ENCODE data around the gene INTS4.
"Not testable (repeated sequence)": the region's sequence is repeated elsewhere in the genome, so short reads cannot be mapped to it uniquely, and the experiment has no call there.

Gene INTS4

GRCh38 chr11:78028423-78028822 is 34.0 kb upstream of the INTS4 start:
- not testable (repeated sequence) for H3K4me2 ChIP-seq (ENCODE audit: insufficient read depth, low read length, poor library complexity, severe bottlenecking); H3K4me1 ChIP-seq (ENCODE audit: control insufficient read depth in 2 of 2, insufficient read depth in 1 of 2, low read depth in 1 of 2, low read length in 2 of 2); H3K23ac ChIP-seq (ENCODE audit: low read depth, low read length, poor library complexity); H3K27ac ChIP-seq (replicated peaks; ENCODE audit: low read length); H3K36me3 ChIP-seq (replicated peaks in 1 of 2; ENCODE audit: control insufficient read depth in 2 of 2, insufficient read depth in 2 of 2, low read length in 2 of 2); H3K27me3 ChIP-seq (ENCODE audit: control insufficient read depth in 3 of 3, insufficient read depth in 3 of 3, low read depth in 1 of 3, low read length in 3 of 3); H3K4ac ChIP-seq (ENCODE audit: low read length); H2AK5ac ChIP-seq (ENCODE audit: low read depth, low read length); H2BK15ac ChIP-seq (ENCODE audit: low read length); H3K14ac ChIP-seq (ENCODE audit: low read length); H4K91ac ChIP-seq (ENCODE audit: low read depth, low read length, poor library complexity); H2AFZ ChIP-seq (ENCODE audit: low read length); H3K79me1 ChIP-seq (ENCODE audit: low read depth, low read length); H2BK12ac ChIP-seq (ENCODE audit: low read length); H4K8ac ChIP-seq (ENCODE audit: low read depth, low read length); H3K9me3 ChIP-seq (replicated peaks in 1 of 2; ENCODE audit: control insufficient read depth in 2 of 2, insufficient read depth in 1 of 2, low read depth in 1 of 2, low read length in 2 of 2); H2BK120ac ChIP-seq (ENCODE audit: low read depth, low read length); H3K18ac ChIP-seq (ENCODE audit: low read length); DNase-seq (ENCODE audit: low spot score); H2BK5ac ChIP-seq (ENCODE audit: low read length); H3K9ac ChIP-seq (ENCODE audit: low read depth, low read length, poor library complexity); H3K4me3 ChIP-seq (ENCODE audit: low read length in 2 of 2)
- no CpG with 5 or more reads among the region's 9 CpGs for WGBS, 2 donors (ENCODE audit: extremely low coverage in 2 of 2, insufficient read length in 2 of 2, insufficient replicate concordance in 1 of 2)

- H2AK5ac ChIP-seq (ENCODE audit: low read depth, low read length) = no peak overlapping the region
- no peak overlapping the region for H3K23ac ChIP-seq (ENCODE audit: low read depth, low read length, poor library complexity)
- WGBS, 2 donors (ENCODE audit: extremely low coverage in 2 of 2, insufficient read length in 2 of 2, insufficient replicate concordance in 1 of 2) = no CpG with 5 or more reads among the region's 2 CpGs
- H3K4me1 ChIP-seq (ENCODE audit: control insufficient read depth in 2 of 2, insufficient read depth in 1 of 2, low read depth in 1 of 2, low read length in 2 of 2) = peaks cover 6 to 8% of the 10 kb centered on the region in 2 donors
- H3K18ac ChIP-seq (ENCODE audit: low read length) = no peak overlapping the region
- no peak overlapping the region for H2BK120ac ChIP-seq (ENCODE audit: low read depth, low read length)
- no peak overlapping the region for H2BK12ac ChIP-seq (ENCODE audit: low read length)
- H3K36me3 ChIP-seq (replicated peaks in 1 of 2; ENCODE audit: control insufficient read depth in 2 of 2, insufficient read depth in 2 of 2, low read length in 2 of 2) = no peaks in the 10 kb centered on the region
- no peak overlapping the region for H3K27ac ChIP-seq (replicated peaks; ENCODE audit: low read length)
- no peak overlapping the region for H3K4me3 ChIP-seq (ENCODE audit: low read length in 2 of 2)
- no peak overlapping the region for H3K4ac ChIP-seq (ENCODE audit: low read length)
- H2AFZ ChIP-seq (ENCODE audit: low read length) = no peak overlapping the region
- H3K14ac ChIP-seq (ENCODE audit: low read length) = no peak overlapping the region
- no peak overlapping the region for H3K9ac ChIP-seq (ENCODE audit: low read depth, low read length, poor library complexity)
- DNase-seq (ENCODE audit: low spot score) = no peak
- H3K27me3 ChIP-seq (ENCODE audit: control insufficient read depth in 3 of 3, insufficient read depth in 3 of 3, low read depth in 1 of 3, low read length in 3 of 3) = peaks cover 0 to 4% (median 0%) of the 10 kb centered on the region in 3 experiments
- no peak overlapping the region for H4K91ac ChIP-seq (ENCODE audit: low read depth, low read length, poor library complexity)
- no peaks in the 10 kb centered on the region for H3K9me3 ChIP-seq (replicated peaks in 1 of 2; ENCODE audit: control insufficient read depth in 2 of 2, insufficient read depth in 1 of 2, low read depth in 1 of 2, low read length in 2 of 2)
- no peak overlapping the region for H3K4me2 ChIP-seq (ENCODE audit: insufficient read depth, low read length, poor library complexity, severe bottlenecking)
- no peaks in the 10 kb centered on the region for H3K79me1 ChIP-seq (ENCODE audit: low read depth, low read length)
- H4K8ac ChIP-seq (ENCODE audit: low read depth, low read length) = no peak overlapping the region
- H2BK15ac ChIP-seq (ENCODE audit: low read length) = no peak overlapping the region
- H2BK5ac ChIP-seq (ENCODE audit: low read length) = no peak overlapping the region
Observed at GRCh38 chr11:78027759-78028158, 33.3 kb upstream of the INTS4 start.

DNA sequence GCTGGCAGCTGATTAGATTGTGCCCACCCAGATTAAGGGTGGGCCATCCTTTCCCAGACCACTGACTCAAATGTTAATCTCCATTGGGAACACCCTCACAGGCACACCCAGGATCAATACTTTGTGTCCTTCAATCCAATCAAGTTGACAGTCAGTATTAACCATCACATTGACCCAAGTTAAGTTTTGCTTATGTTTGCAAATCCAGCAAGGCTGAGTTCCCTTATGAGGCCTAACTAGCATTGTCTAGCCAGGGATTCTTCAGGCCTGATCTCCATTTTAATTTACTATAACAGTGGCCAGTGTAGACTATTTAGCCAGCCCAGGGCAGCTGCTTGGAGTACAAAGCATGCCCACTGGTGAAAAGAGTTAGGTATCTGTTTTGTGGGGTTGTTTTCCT is 30.9 kb upstream of the INTS4 start:
- no peak overlapping the region for H2BK5ac ChIP-seq (ENCODE audit: low read length)
- no peak overlapping the region for H4K91ac ChIP-seq (ENCODE audit: low read depth, low read length, poor library complexity)
- no peak overlapping the region for H3K23ac ChIP-seq (ENCODE audit: low read depth, low read length, poor library complexity)
- H3K27me3 ChIP-seq (ENCODE audit: control insufficient read depth in 3 of 3, insufficient read depth in 3 of 3, low read depth in 1 of 3, low read length in 3 of 3) = peaks cover 0 to 11% (median 0%) of the 10 kb centered on the region in 3 experiments
- no peaks in the 10 kb centered on the region for H3K79me1 ChIP-seq (ENCODE audit: low read depth, low read length)
- no peak overlapping the region for H3K9ac ChIP-seq (ENCODE audit: low read depth, low read length, poor library complexity)
- H3K9me3 ChIP-seq (replicated peaks in 1 of 2; ENCODE audit: control insufficient read depth in 2 of 2, insufficient read depth in 1 of 2, low read depth in 1 of 2, low read length in 2 of 2) = no peaks in the 10 kb centered on the region
- H3K4me2 ChIP-seq (ENCODE audit: insufficient read depth, low read length, poor library complexity, severe bottlenecking) = no peak overlapping the region
- no peaks in the 10 kb centered on the region for H3K36me3 ChIP-seq (replicated peaks in 1 of 2; ENCODE audit: control insufficient read depth in 2 of 2, insufficient read depth in 2 of 2, low read length in 2 of 2)
- H2BK120ac ChIP-seq (ENCODE audit: low read depth, low read length) = no peak overlapping the region
- H2AK5ac ChIP-seq (ENCODE audit: low read depth, low read length) = no peak overlapping the region
- H3K18ac ChIP-seq (ENCODE audit: low read length) = no peak overlapping the region
- H3K4me3 ChIP-seq (ENCODE audit: low read length in 2 of 2) = no peak overlapping the region
- H2BK15ac ChIP-seq (ENCODE audit: low read length) = no peak overlapping the region
- H2BK12ac ChIP-seq (ENCODE audit: low read length) = no peak overlapping the region
- no peak overlapping the region for H4K8ac ChIP-seq (ENCODE audit: low read depth, low read length)
- no peak overlapping the region for H3K27ac ChIP-seq (replicated peaks; ENCODE audit: low read length)
- no peak for DNase-seq (ENCODE audit: low spot score)
- no peak overlapping the region for H3K14ac ChIP-seq (ENCODE audit: low read length)
- no peak overlapping the region for H2AFZ ChIP-seq (ENCODE audit: low read length)
- peaks cover 5 to 8% of the 10 kb centered on the region in 2 donors for H3K4me1 ChIP-seq (ENCODE audit: control insufficient read depth in 2 of 2, insufficient read depth in 1 of 2, low read depth in 1 of 2, low read length in 2 of 2)
- no peak overlapping the region for H3K4ac ChIP-seq (ENCODE audit: low read length)

- Histone ChIP-seq H2BK12ac (ENCODE audit: low read length) (no peak overlapping the region), H3K4me2 (ENCODE audit: insufficient read depth, low read length, poor library complexity, severe bottlenecking) (peak overlapping the region; percentile 69), H2AFZ (ENCODE audit: low read length) (peak overlapping the region; percentile 82), H2BK120ac (ENCODE audit: low read depth, low read length) (no peak overlapping the region), H3K18ac (ENCODE audit: low read length) (no peak overlapping the region), H3K14ac (ENCODE audit: low read length) (no peak overlapping the region), H3K4ac (ENCODE audit: low read length) (no peak overlapping the region), H4K8ac (ENCODE audit: low read depth, low read length) (no peak overlapping the region), H2BK5ac (ENCODE audit: low read length) (no peak overlapping the region), H2AK5ac (ENCODE audit: low read depth, low read length) (no peak overlapping the region), H3K27ac (replicated peaks; ENCODE audit: low read length) (no peak overlapping the region), H3K36me3 (replicated peaks in 1 of 2; ENCODE audit: control insufficient read depth in 2 of 2, insufficient read depth in 2 of 2, low read length in 2 of 2) (no peaks in the 10 kb centered on the region), H3K9me3 (replicated peaks in 1 of 2; ENCODE audit: control insufficient read depth in 2 of 2, insufficient read depth in 1 of 2, low read depth in 1 of 2, low read length in 2 of 2) (no peaks in the 10 kb centered on the region), H3K9ac (ENCODE audit: low read depth, low read length, poor library complexity) (no peak overlapping the region), H3K23ac (ENCODE audit: low read depth, low read length, poor library complexity) (no peak overlapping the region), H3K27me3 (ENCODE audit: control insufficient read depth in 3 of 3, insufficient read depth in 3 of 3, low read depth in 1 of 3, low read length in 3 of 3) (peaks cover 0 to 11% (median 0%) of the 10 kb centered on the region in 3 experiments), H4K91ac (ENCODE audit: low read depth, low read length, poor library complexity) (no peak overlapping the region), H2BK15ac (ENCODE audit: low read length) (no peak overlapping the region), H3K4me3 (ENCODE audit: low read length in 2 of 2) (no peak overlapping the region), H3K4me1 (ENCODE audit: control insufficient read depth in 2 of 2, insufficient read depth in 1 of 2, low read depth in 1 of 2, low read length in 2 of 2) (peaks cover 2 to 10% of the 10 kb centered on the region in 2 donors), H3K79me1 (ENCODE audit: low read depth, low read length) (no peaks in the 10 kb centered on the region)
- WGBS, 2 donors (ENCODE audit: extremely low coverage in 2 of 2, insufficient read length in 2 of 2, insufficient replicate concordance in 1 of 2) = no CpG with 5 or more reads among the region's 7 CpGs
- DNase-seq (ENCODE audit: low spot score) = no peak
Observed at GRCh38 chr11:78023426-78023825, 29.0 kb upstream of the INTS4 start.

Measured in neuronal stem cell (in vitro differentiated cells).